Right lobe of liver (tissue), 6 donors: ENCODE measurements around the gene LRP11. TPM values are rescaled to one million over a fixed set of nuclear protein-coding genes. Genes with fewer than 3 reads are reported as not detected.

Source experiments
- ATAC-seq, 4 donors: fragments of 200-7000 bp; cut with Tn5 transposase; one replicate each; pipeline ENCODE4 v1.9.1; 2020; ENCODE audit warnings: mild to moderate bottlenecking in 4 of 4, moderate library complexity in 4 of 4
- DNase-seq, 3 donors: peaks; one replicate each; pipeline ENCODE4 v3.0.0-alpha.2; 2020
- H3K27ac ChIP-seq, 3 donors: fragments of 200-600 bp; one replicate each; pipeline ENCODE4 v1.8.0; 2022
- H3K27me3 ChIP-seq, 2 donors: fragments of 200-600 bp; one replicate each; pipeline ENCODE4 v1.8.0; 2022
- H3K36me3 ChIP-seq, 4 donors: fragments of 200-600 bp; sonication (generic) in 1 of 4; one replicate each; pipeline versions ENCODE4 v1.5.1 to v1.8.0; 2017 to 2022; ENCODE audit warnings: control low read depth in 1 of 4
- H3K4me1 ChIP-seq, 4 donors: fragments of 200-600 bp; sonication (generic) in 1 of 4; one replicate each; pipeline versions ENCODE4 v1.5.1 to v1.8.0; 2017 to 2022; ENCODE audit warnings: control low read depth in 1 of 4
- H3K4me3 ChIP-seq, 3 donors: fragments of 200-600 bp; one replicate each; pipeline ENCODE4 v1.8.0; 2022
- H3K9me3 ChIP-seq, 4 donors: fragments of 200-600 bp; sonication (generic) in 1 of 4; one replicate each; pipeline versions ENCODE4 v1.5.1 to v1.8.0; 2017 to 2022; ENCODE audit warnings: control low read depth in 1 of 4
- POLR2A ChIP-seq: fragments of 450-650 bp; IDR thresholded peaks from one replicate; pipeline ENCODE4 v1.6.1; 2017; ENCODE audit warnings: antibody characterized with exemption, mild to moderate bottlenecking
- WGBS: methylation state at CpG from one replicate; pipeline ENCODE4 v1.1.6; 2018; ENCODE audit warnings: low coverage, low lambda C conversion rate; ENCODE audit not compliant: insufficient coverage; ENCODE audit errors: missing lambda C conversion rate; 5-methylcytosine and 5-hydroxymethylcytosine counted together
- intact Hi-C, 2 donors: fragments of 100-400 bp; cut with DNase I; formaldehyde crosslinking; loops; one replicate each; pipeline versions ENCODE4 v1.11.2 to v1.14.1; 2022
- total RNA-seq, 6 experiments: library from RNA; depleted of rRNA in 2 of 6; stranded (reverse); fragments of >200 nt in 2 of 6; fragmentation: NEBNext Ultra II Directional in 3 of 6; extraction: Animal tissue kit (Norgen Biotek cat#: 25700) in 3 of 6; gene quantifications; one replicate each; pipeline versions ENCODE4 v1.1.0 to v1.2.4, GENCODE V29; 2016 to 2023
- TF ChIP-seq, protein P1 (sequence below), 4 donors: fragments of 200-600 bp in 3 of 4; fragments of 450-650 bp in 1 of 4; IDR thresholded peaks; one replicate each; pipeline versions ENCODE4 v1.5.1 to v1.8.0; 2016 to 2022; ENCODE audit warnings: antibody characterized with exemption in 4 of 4, mild to moderate bottlenecking in 2 of 4
- donor health status: DM: no; HTN: yes; CAD: no.
- donor health status: DM: no; HTN: no; CAD: no.
- donor health status: DM: no; HTN: no; CAD: no.
- donor health status: DM: no; HTN: yes; CAD: no.
- donor health status: DM: no; HTN: yes; CAD: no.

LRP11 gene
- total RNA-seq, 6 experiments from 2014 or later, result 6.8 to 11.1 (median 9.3) TPM

- ATAC-seq, result no peak
- H3K27me3 ChIP-seq, result no peaks in the 10 kb centered on the region
- 56% methylated on average over 2 of the region's 2 CpGs for WGBS
These were observed 94.5 kb downstream of the LRP11 start for GRCh38 chr6:149769676-149770075.

More at GRCh38 chr6:149769676-149770075, 94.5 kb downstream of the LRP11 start:
- peaks cover 0 to 31% (median 7%) of the 10 kb centered on the region in 4 donors for H3K36me3 ChIP-seq
- intact Hi-C loops, result no loop called here
- H3K27ac ChIP-seq, result no peak overlapping the region
- TF ChIP-seq, protein P1, sequence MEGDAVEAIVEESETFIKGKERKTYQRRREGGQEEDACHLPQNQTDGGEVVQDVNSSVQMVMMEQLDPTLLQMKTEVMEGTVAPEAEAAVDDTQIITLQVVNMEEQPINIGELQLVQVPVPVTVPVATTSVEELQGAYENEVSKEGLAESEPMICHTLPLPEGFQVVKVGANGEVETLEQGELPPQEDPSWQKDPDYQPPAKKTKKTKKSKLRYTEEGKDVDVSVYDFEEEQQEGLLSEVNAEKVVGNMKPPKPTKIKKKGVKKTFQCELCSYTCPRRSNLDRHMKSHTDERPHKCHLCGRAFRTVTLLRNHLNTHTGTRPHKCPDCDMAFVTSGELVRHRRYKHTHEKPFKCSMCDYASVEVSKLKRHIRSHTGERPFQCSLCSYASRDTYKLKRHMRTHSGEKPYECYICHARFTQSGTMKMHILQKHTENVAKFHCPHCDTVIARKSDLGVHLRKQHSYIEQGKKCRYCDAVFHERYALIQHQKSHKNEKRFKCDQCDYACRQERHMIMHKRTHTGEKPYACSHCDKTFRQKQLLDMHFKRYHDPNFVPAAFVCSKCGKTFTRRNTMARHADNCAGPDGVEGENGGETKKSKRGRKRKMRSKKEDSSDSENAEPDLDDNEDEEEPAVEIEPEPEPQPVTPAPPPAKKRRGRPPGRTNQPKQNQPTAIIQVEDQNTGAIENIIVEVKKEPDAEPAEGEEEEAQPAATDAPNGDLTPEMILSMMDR (IDR thresholded peaks at IDR 0.05), result no peak
- TF ChIP-seq POLR2A, result no peak
- H3K4me1 ChIP-seq, result peaks cover 0 to 10% (median 0%) of the 10 kb centered on the region in 4 donors
- no peak for DNase-seq
- H3K4me3 ChIP-seq, result no peak overlapping the region
- H3K9me3 ChIP-seq, result no peaks in the 10 kb centered on the region

Other genes with a start within 250 kb of the LRP11 start
- 1 to 10 TPM; 3.5 to 6.9 (median 5.7) TPM for gene KATNA1, start 215.6 kb downstream of the LRP11 start, total RNA-seq
- 10 to 100 TPM in 5 of 6 experiments, 1 to 10 TPM in 1; 9.5 to 16.6 (median 10.9) TPM for gene LATS1, start 146.3 kb downstream of the LRP11 start, total RNA-seq
- 10 to 100 TPM in 5 of 6 experiments, 1 to 10 TPM in 1; 8.8 to 15.9 (median 12.1) TPM for gene NUP43, start 117.8 kb downstream of the LRP11 start, total RNA-seq
- gene PCMT1, start 114.6 kb downstream of the LRP11 start, total RNA-seq, result 10 to 100 TPM; 40.7 to 84.5 (median 47.7) TPM
- not detected for gene RAET1E, start 33.8 kb upstream of the LRP11 start, total RNA-seq
- not detected for gene RAET1G, start 58.8 kb upstream of the LRP11 start, total RNA-seq
- gene ULBP2, start 77.7 kb upstream of the LRP11 start, total RNA-seq, result 1 to 10 TPM in 1 of 6 experiments, under 1 TPM in 5; 0.20 to 1.1 (median 0.26) TPM
- under 1 TPM in 5 of 6 experiments, not detected in 1; 0.07 to 0.43 (median 0.12) TPM for gene ULBP1, start 99.6 kb upstream of the LRP11 start, total RNA-seq
- not detected for gene RAET1L, start 161.2 kb upstream of the LRP11 start, total RNA-seq
- gene ULBP3, start 204.8 kb upstream of the LRP11 start, total RNA-seq, result 1 to 10 TPM in 3 of 6 experiments, under 1 TPM in 3; 0.34 to 1.7 (median 0.89) TPM